ENCODE data around the gene DIPK1C.

DNA sequence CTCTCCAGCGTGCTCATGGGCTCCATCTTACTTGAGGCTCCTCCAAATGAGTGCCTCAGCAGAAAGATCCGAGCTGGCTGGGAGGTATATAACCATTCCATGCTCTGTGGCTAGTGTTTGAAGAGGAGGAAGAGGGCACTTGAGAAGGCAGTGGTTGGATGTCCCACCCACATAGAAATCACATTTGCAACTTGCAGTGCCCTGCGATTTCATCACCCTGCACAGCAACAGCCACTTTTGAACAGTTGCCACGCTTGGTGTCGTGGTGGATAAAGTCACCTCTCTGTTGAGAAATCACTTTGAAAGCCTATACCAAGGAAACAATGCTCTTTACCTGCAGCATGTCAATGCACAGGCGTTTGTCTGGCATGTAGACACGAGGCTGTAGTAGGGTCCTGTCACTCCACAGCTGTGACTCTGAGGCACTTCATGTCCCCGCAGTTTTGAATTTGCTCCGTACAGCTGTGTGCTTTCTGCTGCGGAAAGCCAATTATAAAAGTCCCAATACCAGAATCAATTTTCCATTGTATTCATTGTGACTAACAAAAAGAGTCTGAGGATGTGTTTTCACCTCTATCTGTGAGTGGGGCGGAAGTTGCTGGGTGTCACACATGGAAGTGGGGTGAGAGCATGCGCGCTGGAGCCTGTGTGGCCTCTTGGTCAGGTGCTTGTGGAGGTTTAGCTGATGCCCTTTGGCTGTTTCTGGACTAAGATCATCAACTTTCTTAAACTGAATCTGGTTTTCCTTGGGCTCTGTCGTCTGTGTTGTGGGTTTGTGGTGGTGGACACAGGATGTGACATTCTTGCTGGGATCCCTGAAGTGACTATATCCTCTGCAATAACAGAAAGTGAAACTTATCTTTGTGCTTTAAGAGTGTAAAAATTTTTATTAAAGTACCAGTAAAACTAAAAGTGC is 41.9 kb upstream of the DIPK1C start:
- TF ChIP-seq, protein P1, sequence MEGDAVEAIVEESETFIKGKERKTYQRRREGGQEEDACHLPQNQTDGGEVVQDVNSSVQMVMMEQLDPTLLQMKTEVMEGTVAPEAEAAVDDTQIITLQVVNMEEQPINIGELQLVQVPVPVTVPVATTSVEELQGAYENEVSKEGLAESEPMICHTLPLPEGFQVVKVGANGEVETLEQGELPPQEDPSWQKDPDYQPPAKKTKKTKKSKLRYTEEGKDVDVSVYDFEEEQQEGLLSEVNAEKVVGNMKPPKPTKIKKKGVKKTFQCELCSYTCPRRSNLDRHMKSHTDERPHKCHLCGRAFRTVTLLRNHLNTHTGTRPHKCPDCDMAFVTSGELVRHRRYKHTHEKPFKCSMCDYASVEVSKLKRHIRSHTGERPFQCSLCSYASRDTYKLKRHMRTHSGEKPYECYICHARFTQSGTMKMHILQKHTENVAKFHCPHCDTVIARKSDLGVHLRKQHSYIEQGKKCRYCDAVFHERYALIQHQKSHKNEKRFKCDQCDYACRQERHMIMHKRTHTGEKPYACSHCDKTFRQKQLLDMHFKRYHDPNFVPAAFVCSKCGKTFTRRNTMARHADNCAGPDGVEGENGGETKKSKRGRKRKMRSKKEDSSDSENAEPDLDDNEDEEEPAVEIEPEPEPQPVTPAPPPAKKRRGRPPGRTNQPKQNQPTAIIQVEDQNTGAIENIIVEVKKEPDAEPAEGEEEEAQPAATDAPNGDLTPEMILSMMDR (conservative IDR thresholded peaks at IDR 0.05 in 1 of 2, IDR thresholded peaks at IDR 0.05 in 1 of 2; ENCODE audit: low read depth in 1 of 2, low read length in 2 of 2): no peak
- TF ChIP-seq EZH2 (IDR thresholded peaks at IDR 0.05; ENCODE audit: low read length, missing control alignments): no peak

Measured in fibroblast of lung (primary cell).